GF-D8 (cell line): ENCODE data around the gene CYP27B1.
"Not testable (repeated sequence)": the region's sequence is repeated elsewhere in the genome, so short reads cannot be mapped to it uniquely, and the experiment has no call there.

Experiments
- DNase-seq: peaks from one replicate; lab custom pipeline; 2025; lab: John Stamatoyannopoulos, UW

CYP27B1 gene

DNA sequence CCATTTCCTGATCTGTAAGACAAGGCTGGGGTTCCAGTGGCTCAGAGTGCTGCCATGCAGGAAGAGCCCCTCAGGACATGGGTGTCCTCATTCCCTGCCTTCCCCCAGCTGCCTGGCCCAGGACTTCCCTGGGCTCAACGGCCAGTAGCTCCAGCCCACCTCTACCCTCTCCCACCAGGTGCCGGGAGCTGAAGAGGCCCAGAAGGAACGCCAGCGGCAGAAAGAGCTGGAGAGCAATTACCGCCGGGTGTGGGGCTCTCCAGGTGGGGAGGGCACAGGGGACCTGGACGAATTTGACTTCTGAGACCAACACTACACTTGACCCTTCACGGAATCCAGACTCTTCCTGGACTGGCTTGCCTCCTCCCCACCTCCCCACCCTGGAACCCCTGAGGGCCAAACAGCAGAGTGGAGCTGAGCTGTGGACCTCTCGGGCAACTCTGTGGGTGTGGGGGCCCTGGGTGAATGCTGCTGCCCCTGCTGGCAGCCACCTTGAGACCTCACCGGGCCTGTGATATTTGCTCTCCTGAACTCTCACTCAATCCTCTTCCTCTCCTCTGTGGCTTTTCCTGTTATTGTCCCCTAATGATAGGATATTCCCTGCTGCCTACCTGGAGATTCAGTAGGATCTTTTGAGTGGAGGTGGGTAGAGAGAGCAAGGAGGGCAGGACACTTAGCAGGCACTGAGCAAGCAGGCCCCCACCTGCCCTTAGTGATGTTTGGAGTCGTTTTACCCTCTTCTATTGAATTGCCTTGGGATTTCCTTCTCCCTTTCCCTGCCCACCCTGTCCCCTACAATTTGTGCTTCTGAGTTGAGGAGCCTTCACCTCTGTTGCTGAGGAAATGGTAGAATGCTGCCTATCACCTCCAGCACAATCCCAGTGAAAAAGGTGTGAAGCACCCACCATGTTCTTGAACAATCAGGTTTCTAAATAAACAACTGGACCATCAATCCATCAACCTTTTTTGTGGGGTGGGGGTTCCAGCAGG, 46.0 kb downstream of the CYP27B1 start:
- DNase-seq: no peak

DNA sequence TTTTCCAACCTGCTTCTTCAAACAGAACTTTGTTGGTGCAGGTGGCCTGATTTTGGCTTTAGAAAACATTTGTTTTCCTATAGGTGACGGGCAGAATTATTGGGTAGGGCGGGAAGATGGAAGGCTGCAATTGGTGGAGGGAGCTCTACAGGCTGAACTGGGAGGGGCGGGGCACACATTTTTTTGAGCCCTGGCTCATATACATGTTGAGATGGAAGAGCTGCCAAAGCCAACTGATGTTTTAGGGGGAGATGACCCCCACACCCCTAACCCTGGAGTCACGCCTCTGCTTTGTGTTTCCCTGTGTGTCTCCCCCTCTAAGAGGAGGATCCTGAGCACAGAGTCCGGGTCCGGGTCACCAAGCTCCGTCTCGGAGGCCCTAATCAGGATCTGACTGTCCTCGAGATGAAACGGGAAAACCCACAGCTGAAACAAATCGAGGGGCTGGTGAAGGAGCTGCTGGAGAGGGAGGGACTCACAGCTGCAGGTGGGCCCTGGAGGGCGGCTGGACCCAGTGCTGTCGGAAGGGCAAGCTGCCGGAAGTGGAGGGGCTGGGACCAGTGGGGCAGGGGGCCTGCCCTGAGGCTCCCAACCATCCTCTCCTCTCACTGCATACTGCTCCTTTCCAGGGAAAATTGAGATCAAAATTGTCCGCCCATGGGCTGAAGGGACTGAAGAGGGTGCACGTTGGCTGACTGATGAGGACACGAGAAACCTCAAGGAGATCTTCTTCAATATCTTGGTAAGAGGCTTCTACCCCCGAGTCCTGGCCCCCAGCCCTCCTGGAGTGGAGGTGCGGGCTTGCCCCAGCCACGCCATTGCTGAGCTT, 46.9 kb downstream of the CYP27B1 start:
- no peak for DNase-seq

DNA sequence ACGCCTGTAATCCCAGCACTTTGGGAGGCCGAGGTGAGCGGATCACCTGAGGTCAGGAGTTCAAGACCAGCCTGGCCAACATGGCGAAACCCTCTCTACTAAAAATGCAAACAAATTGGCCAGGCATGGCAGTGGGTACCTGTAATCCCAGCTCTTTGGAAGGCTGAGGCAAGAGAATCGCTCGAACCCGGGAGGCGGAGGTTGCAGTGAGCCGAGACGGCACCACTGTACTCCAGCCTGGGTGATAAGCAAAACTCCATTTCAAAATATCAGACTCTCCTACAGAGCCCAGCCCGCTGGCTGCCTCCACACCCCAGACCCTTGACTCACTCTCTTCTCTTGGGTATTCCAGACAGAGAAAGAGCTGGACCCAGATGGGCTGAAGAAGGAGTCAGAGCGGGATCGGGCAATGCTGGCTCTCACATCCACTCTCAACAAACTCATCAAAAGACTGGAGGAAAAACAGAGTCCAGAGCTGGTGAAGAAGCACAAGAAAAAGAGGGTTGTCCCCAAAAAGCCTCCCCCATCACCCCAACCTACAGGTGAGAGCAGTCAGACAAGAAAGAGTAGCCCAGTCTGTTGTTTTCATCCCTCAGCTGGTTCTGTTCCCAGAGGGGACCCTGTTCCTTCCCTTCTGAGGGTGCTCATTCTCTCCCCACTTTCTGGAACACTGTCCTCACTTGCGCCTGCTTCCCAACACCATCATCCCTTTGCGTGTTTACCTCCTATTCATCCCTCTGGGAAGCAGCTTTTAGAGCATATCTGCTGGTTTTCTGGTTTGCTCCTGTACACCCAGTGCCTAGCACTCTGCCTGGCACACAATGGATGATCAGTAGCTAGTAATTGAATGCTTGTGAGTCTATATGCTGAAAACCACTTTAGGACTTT, 48.0 kb downstream of the CYP27B1 start:
- DNase-seq: no peak

DNA sequence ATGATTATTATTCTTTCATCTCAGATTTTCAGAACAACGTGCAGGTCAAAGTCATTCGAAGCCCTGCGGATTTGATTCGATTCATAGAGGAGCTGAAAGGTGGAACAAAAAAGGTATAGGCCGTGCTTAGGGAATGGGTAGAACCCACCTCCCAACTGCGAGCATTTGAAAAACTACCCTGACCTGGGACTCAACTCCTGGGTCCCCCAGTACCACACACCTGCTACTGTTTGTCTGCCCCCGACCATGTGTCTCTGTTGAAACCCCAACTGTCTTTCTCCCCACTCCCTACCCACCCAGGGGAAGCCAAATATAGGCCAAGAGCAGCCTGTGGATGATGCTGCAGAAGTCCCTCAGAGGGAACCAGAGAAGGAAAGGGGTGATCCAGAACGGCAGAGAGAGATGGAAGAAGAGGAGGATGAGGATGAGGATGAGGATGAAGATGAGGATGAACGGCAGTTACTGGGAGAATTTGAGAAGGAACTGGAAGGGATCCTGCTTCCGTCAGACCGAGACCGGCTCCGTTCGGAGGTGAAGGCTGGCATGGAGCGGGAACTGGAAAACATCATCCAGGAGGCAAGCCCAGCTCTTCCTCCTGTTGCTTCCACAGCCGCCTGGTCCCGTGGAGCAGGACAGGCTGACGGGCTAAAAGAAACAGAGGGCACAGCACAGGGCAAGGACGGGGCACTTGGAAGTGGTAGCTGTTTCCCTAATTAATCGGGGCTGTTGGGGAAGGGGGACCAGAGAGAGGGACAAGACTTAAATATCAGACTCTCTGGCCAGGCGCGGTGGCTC, 48.8 kb downstream of the CYP27B1 start:
- DNase-seq: no peak

DNA sequence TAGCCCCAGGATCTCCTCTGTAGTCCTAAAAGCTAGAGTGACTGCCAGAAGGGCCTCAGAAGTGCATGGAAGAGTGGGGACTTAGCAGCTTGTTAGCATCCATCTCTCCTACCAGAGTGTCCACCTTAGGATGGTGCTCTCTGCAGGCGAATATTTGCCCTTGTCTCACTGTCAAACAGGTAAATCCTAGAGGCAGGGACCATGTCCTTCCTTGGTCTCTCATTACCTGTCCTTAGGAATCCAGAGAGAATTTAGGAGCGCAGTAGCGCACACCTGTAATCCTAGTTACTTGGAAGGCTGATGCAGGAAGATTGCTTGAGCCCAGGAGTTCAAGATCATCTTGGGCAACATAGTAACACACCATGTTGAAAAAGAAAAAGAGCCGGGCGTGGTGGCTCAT, 49.7 kb downstream of the CYP27B1 start:
- DNase-seq: no peak

DNA sequence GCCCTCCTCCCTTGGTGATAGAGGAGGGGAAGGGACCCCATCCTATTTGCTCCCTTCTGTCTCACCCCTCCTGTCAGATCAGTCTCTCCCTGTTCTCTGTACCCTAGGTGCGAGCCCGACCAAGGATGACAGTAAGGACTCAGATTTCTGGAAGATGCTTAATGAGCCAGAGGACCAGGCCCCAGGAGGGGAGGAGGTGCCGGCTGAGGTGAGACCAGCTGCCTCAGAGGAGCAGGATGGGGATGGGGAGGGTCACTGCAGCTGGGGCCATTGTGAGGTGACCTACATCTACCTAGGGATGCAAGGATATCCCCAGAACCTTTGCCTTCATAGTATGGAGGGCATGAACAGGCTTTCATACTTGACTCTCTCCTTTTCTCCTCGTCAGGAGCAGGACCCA, 50.6 kb downstream of the CYP27B1 start:
- DNase-seq: no peak

DNA sequence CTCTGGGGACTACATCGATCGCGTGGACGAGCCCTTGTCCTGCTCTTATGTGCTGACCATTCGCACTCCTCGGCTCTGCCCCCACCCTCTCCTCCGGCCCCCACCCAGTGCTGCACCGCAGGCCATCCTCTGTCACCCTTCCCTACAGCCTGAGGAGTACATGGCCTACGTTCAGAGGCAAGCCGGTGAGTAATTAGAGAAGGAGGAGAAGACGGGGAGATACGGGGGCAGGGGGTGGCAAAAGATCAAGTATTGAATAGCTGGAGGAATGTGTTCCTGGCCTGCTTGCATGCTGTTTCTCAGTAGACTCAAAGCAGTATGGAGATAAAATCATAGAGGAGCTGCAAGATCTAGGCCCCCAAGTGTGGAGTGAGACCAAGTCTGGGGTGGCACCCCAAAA, 51.1 kb downstream of the CYP27B1 start:
- no peak for DNase-seq

DNA sequence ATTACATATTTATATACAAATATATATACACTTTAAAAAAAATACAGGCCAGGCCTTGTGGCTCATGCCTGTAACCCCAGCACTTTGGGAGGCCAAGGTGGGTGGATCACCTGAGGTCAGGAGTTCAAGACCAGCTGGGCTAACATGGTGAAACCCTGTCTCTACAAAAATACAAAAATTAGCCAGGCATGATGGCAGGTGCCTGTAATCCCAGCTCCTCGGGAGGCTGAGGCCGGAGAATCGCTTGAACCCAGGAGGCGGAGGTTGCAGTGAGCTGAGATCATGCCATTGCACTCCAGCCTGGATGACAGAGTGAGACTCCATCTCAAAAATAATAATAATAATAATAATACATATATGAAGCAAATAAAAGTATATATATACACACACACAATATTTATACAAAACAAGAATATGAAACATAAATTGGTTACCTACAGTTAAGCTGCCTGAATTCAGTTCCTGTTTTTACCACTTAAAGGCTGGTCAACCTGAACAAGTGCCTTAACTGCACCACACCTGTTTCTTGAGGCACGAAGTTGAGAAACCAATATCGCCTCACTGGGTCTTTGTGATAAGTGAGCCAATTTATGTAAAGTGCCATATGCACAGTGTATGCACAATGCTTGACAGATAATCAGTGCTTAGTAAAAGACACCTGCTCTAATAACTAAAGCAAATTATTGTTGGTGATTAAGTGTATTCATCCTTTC, 51.7 kb downstream of the CYP27B1 start:
- DNase-seq: not testable (repeated sequence)

DNA sequence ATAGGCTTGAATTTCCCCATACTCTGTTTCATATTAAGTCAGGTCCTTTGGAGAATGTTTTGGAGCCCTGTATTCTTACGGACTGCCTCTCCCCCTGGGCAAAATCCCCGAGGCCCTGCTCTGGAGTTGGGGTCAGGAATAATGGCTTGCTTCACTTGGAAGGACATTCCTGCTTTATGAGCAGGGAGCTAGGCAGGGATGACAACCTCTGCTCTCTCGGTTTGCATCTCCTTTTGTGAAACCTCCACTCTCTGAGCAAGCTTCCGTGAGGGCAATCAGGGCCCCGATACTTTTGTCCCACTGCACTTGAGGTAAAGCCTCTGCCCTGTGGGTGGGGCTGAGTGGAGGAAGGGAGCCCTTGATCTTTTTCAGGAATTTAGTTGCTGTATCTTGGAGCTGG, 53.7 kb downstream of the CYP27B1 start:
- no peak for DNase-seq

DNA sequence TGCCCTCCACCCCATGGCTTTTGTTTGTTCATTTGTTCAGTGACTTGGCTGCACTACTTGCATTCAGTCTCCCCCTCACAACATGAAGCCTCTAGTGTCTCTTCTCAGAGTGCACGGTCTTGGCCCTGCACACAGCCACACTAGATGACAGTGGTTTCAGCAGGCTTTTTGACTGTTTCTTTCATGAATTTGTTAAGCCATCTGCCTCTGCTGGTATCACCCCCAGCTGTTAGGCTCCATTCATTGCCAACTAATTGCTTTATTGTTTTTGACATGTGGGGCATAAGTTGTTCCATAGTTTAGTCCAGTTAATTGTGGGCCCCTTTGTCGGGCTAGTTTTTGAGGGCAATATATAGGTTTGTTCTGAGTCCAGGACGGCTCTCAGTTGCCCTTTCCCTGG, 54.2 kb downstream of the CYP27B1 start:
- DNase-seq: no peak
